GM23248 (cell line): Measurements from ENCODE around the gene SNX6.

Source experiments
- EZH2 ChIP-seq: fragments of 200-600 bp; sonication (generic); IDR thresholded peaks from 2 replicates; pipeline ENCODE4 v1.6.1; 2018; ENCODE audit warnings: antibody characterized with exemption, mild to moderate bottlenecking; ENCODE audit not compliant: insufficient read depth, poor library complexity, severe bottlenecking
- EZH2phosphoT487 ChIP-seq: fragments of 200-600 bp; sonication (generic); IDR thresholded peaks from 2 replicates; pipeline ENCODE4 v1.6.1; 2018; ENCODE audit warnings: antibody characterized with exemption, moderate library complexity, mild to moderate bottlenecking, low read depth; ENCODE audit not compliant: insufficient read depth

- TF ChIP-seq EZH2 (no peak), EZH2phosphoT487 (no peak)
Observed at GRCh38 chr14:34633742-34634141, 3.8 kb upstream of the SNX6 start.
